Suprapubic skin (tissue), 3 donors: ENCODE results near the gene REXO1.

Experiments
- POLR2AphosphoS5 ChIP-seq, 3 donors: sonication (generic); formaldehyde crosslinking; IDR thresholded peaks; one replicate each; pipeline ENCODE4 v1.6.1; 2017; ENCODE audit warnings: antibody characterized with exemption in 3 of 3
- TF ChIP-seq, protein P1 (sequence below), 2 donors: fragments of 200-600 bp in 1 of 2; fragments of 450-650 bp in 1 of 2; sonication (generic) in 1 of 2; IDR thresholded peaks; one replicate each; pipeline ENCODE4 v1.5.1; 2016 to 2019; ENCODE audit warnings: antibody characterized with exemption in 2 of 2, mild to moderate bottlenecking in 1 of 2, moderate library complexity in 1 of 2

DNA sequence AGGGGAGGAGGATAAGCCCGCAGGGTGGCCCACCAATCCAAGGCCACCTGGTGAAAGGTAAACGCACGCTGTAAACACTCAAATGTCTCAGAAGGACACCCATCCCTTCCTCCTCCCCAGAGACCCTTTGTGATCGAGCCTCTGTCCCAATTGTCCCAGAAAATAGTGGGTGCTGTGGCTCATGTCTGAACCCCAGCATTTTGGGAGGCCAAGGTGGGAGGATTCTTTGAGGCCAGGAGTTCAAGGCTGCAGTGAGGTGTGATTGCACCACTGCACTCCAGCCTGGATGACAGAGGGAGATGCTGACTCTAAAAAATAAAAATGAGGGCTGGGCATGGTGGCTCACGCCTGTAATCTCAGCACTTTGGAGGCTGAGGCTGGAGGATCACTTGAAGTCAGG, 40.1 kb upstream of the REXO1 start:
- TF ChIP-seq POLR2AphosphoS5 (IDR thresholded peaks at IDR 0.05) = no peak
- TF ChIP-seq, protein P1, sequence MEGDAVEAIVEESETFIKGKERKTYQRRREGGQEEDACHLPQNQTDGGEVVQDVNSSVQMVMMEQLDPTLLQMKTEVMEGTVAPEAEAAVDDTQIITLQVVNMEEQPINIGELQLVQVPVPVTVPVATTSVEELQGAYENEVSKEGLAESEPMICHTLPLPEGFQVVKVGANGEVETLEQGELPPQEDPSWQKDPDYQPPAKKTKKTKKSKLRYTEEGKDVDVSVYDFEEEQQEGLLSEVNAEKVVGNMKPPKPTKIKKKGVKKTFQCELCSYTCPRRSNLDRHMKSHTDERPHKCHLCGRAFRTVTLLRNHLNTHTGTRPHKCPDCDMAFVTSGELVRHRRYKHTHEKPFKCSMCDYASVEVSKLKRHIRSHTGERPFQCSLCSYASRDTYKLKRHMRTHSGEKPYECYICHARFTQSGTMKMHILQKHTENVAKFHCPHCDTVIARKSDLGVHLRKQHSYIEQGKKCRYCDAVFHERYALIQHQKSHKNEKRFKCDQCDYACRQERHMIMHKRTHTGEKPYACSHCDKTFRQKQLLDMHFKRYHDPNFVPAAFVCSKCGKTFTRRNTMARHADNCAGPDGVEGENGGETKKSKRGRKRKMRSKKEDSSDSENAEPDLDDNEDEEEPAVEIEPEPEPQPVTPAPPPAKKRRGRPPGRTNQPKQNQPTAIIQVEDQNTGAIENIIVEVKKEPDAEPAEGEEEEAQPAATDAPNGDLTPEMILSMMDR (IDR thresholded peaks at IDR 0.05) = no peak
